HG03342 (cell line): ENCODE measurements around the gene MUTYH.
"Not testable (repeated sequence)": the region's sequence is repeated elsewhere in the genome, so short reads cannot be mapped to it uniquely, and the experiment has no call there.

Experiments used
- ATAC-seq: cut with Tn5 transposase; IDR thresholded peaks from one replicate; pipeline ENCODE4 v1.9.1; 2021; ENCODE audit warnings: mild to moderate bottlenecking, moderate library complexity; ENCODE audit not compliant: unreplicated experiment

MUTYH gene

GRCh38 chr1:45339789-45340558 lies at the start of gene MUTYH, which contains the start of gene TOE1:
MUTYH (minus strand) TSS chr1:45340440; CDS start chr1:45334505, 5,935 bp downstream.
TOE1 (plus strand) TSS chr1:45340170; CDS start chr1:45340253, 83 bp downstream.
- ATAC-seq: peak; percentile 71

GRCh38 chr1:45386219-45386618 lies 46.0 kb upstream of the MUTYH start:
- ATAC-seq: no peak

- ATAC-seq: no peak
Observed at GRCh38 chr1:45385302-45385701, 45.1 kb upstream of the MUTYH start.

- not testable (repeated sequence) for ATAC-seq
Observed at GRCh38 chr1:45384213-45384612, 44.0 kb upstream of the MUTYH start.

GRCh38 chr1:45383191-45383590 lies 43.0 kb upstream of the MUTYH start:
- ATAC-seq: no peak

- ATAC-seq: no peak
Observed at GRCh38 chr1:45381243-45381642, 41.0 kb upstream of the MUTYH start.

GRCh38 chr1:45380730-45381129 lies 40.5 kb upstream of the MUTYH start:
- ATAC-seq: no peak

GRCh38 chr1:45380125-45380524 lies 39.9 kb upstream of the MUTYH start:
- ATAC-seq: no peak

- no peak for ATAC-seq
Observed at GRCh38 chr1:45379524-45379923, 39.3 kb upstream of the MUTYH start.

GRCh38 chr1:45378184-45378583 lies 37.9 kb upstream of the MUTYH start:
- ATAC-seq: no peak

- no peak for ATAC-seq
Observed at GRCh38 chr1:45375104-45376090, 35.2 kb upstream of the MUTYH start.

- ATAC-seq: no peak
Observed at GRCh38 chr1:45373573-45373972, 33.3 kb upstream of the MUTYH start.

- ATAC-seq: peak; percentile 82
Observed at GRCh38 chr1:45370575-45370974, 30.3 kb upstream of the MUTYH start.

GRCh38 chr1:45365051-45365450 lies 24.8 kb upstream of the MUTYH start:
- ATAC-seq: no peak

- ATAC-seq: no peak
Observed at GRCh38 chr1:45364294-45364693, 24.1 kb upstream of the MUTYH start.

GRCh38 chr1:45360981-45361380 lies 20.7 kb upstream of the MUTYH start:
- ATAC-seq: not testable (repeated sequence)

GRCh38 chr1:45359882-45360513 lies 19.8 kb upstream of the MUTYH start:
- no peak for ATAC-seq

GRCh38 chr1:45356186-45356585 lies 15.9 kb upstream of the MUTYH start:
- ATAC-seq: no peak

- no peak for ATAC-seq
Observed at GRCh38 chr1:45355683-45356082, 15.4 kb upstream of the MUTYH start.

- no peak for ATAC-seq
Observed at GRCh38 chr1:45354838-45355237, 14.6 kb upstream of the MUTYH start.

GRCh38 chr1:45353685-45354084 lies 13.4 kb upstream of the MUTYH start:
- ATAC-seq: no peak
